ENCODE data around the gene LTBP1. TPM values are rescaled to one million over a fixed set of nuclear protein-coding genes. Genes with fewer than 3 reads are reported as not detected.

Gene LTBP1
- total and polyA plus RNA-seq, 2 of the 13 experiments (the other 11 are each of a cell fraction or from before 2014, with no cell fraction given): 0.12 to 0.22 TPM

GRCh38 chr2:33322612-33323011 is 375.9 kb downstream of the LTBP1 start (continued):
- TF ChIP-seq, protein P1, sequence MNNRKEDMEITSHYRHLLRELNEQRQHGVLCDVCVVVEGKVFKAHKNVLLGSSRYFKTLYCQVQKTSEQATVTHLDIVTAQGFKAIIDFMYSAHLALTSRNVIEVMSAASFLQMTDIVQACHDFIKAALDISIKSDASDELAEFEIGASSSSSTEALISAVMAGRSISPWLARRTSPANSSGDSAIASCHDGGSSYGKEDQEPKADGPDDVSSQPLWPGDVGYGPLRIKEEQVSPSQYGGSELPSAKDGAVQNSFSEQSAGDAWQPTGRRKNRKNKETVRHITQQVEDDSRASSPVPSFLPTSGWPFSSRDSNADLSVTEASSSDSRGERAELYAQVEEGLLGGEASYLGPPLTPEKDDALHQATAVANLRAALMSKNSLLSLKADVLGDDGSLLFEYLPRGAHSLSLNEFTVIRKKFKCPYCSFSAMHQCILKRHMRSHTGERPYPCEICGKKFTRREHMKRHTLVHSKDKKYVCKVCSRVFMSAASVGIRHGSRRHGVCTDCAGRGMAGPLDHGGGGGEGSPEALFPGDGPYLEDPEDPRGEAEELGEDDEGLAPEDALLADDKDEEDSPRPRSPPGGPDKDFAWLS (CRISPR knock-in tag; IDR thresholded peaks at IDR 0.05; ENCODE audit: borderline replicate concordance): no peak
- no peak for TF ChIP-seq SIN3A (IDR thresholded peaks at IDR 0.05; ENCODE audit: borderline replicate concordance, low read depth, low read length)

DNA sequence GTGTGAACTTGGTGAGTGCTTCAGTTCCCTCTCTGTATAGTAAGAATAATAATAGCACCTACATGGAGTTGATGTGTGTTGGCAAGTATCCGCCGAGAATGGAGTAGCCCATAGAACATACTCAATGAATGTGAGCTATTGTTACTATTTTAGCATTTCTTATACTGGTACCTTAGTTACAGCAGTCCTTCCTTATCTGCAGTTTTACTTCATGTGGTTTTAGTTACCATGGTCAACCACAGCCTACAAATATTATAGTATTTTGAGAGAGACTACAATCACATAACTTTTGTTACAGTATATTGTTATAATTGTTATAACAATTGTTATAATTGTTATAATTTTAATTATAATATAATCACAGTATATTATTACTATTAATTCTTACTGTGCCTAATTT is 377.2 kb downstream of the LTBP1 start:
- POLR2A ChIA-PET: no interaction called here
- intact Hi-C loops (cut with micrococcal nuclease; ENCODE audit: unreplicated experiment): no loop called here
- Histone ChIP-seq H3K9ac (ENCODE audit: insufficient read depth, low read depth, low read length) (no peak overlapping the region), H4K20me1 (ENCODE audit: insufficient read depth, low read length) (no peaks in the 10 kb centered on the region), H3K27ac (ENCODE audit: extremely low read length, insufficient read depth, low read length) (no peak overlapping the region), H2AFZ (ENCODE audit: low read length) (no peak overlapping the region), H3K4me2 (ENCODE audit: low read depth, low read length) (no peak overlapping the region), H3K4me1 (ENCODE audit: insufficient read depth, low read length) (no peaks in the 10 kb centered on the region), H3K4me3 (replicated peaks in 1 of 3; ENCODE audit: insufficient read depth in 1 of 3, low read depth in 2 of 3, low read length in 3 of 3) (no peak overlapping the region), H3K79me2 (ENCODE audit: insufficient read depth, low read length) (no peaks in the 10 kb centered on the region), H3K9me3 (ENCODE audit: low read length) (no peaks in the 10 kb centered on the region), H3K36me3 (replicated peaks in 1 of 2; ENCODE audit: control insufficient read depth in 1 of 2, insufficient read depth in 2 of 2, low read length in 2 of 2) (no peaks in the 10 kb centered on the region), H3K27me3 (ENCODE audit: control insufficient read depth in 1 of 2, insufficient read depth in 2 of 2, low read length in 2 of 2) (0 out of 5 replicates have a peak, but pooled peaks cover 0 to 3% of the 10 kb centered on the region in 2 experiments)
- in situ Hi-C loops (cut with HindIII; ENCODE audit: extremely low pct_ligation_motif_present, low pct_unique_long_range_greater_than_20kb): no loop called here
- CTCF ChIA-PET (ENCODE audit: low intra/inter-chr PET ratio, low total read pairs): no interaction called here
- BruUV-seq (replicated peaks): no TSS peak
- WGBS (ENCODE audit: low lambda C conversion rate): 24% methylated on average over 2 of the region's 2 CpGs
- FAIRE-seq: no peak
- no peak for DNase-seq (ENCODE audit: low spot score)
- ATAC-seq: no peak
- TF ChIP-seq RNF2 (conservative IDR thresholded peaks at IDR 0.05; ENCODE audit: low read depth) (no peak), GATA4 (IDR thresholded peaks at IDR 0.05; ENCODE audit: borderline replicate concordance, low read depth) (no peak), ZNF841 (CRISPR knock-in tag; IDR thresholded peaks at IDR 0.05; ENCODE audit: borderline replicate concordance) (no peak), ZNF354B (CRISPR knock-in tag; IDR thresholded peaks at IDR 0.05) (no peak), POLR2AphosphoS5 (IDR thresholded peaks at IDR 0.05; ENCODE audit: low read depth, low read length) (no peak), CTCF (CRISPR knock-in tag; IDR thresholded peaks at IDR 0.05) (no peak), RFXAP (CRISPR knock-in tag; IDR thresholded peaks at IDR 0.05; ENCODE audit: borderline replicate concordance) (no peak), GABPA (IDR thresholded peaks at IDR 0.05; ENCODE audit: low read depth, low read length) (no peak), GABPA (CRISPR knock-in tag; IDR thresholded peaks at IDR 0.05; ENCODE audit: low read depth) (no peak), ZNF263 (CRISPR knock-in tag; IDR thresholded peaks at IDR 0.05) (no peak)
- TF ChIP-seq, protein P2, sequence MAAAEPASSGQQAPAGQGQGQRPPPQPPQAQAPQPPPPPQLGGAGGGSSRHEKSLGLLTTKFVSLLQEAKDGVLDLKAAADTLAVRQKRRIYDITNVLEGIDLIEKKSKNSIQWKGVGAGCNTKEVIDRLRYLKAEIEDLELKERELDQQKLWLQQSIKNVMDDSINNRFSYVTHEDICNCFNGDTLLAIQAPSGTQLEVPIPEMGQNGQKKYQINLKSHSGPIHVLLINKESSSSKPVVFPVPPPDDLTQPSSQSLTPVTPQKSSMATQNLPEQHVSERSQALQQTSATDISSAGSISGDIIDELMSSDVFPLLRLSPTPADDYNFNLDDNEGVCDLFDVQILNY (CRISPR knock-in tag; conservative IDR thresholded peaks at IDR 0.05): no peak

Measured in HepG2 (cell line).